Neural progenitor cell (in vitro differentiated cells): ENCODE measurements around the gene CYTH1.

Experiments
- EZH2 ChIP-seq: fragments of 200-600 bp; sonication (generic); IDR thresholded peaks from 2 replicates; pipeline ENCODE4 v1.6.1; 2017; ENCODE audit warnings: antibody characterized with exemption, mild to moderate bottlenecking, moderate library complexity
- EZH2phosphoT487 ChIP-seq: fragments of 200-600 bp; sonication (generic); IDR thresholded peaks from 2 replicates; pipeline ENCODE4 v1.6.1; 2017; ENCODE audit warnings: antibody characterized with exemption
- TF ChIP-seq, protein P1 (sequence below): fragments of 200-600 bp; sonication (generic); IDR thresholded peaks from 2 replicates; pipeline ENCODE4 v1.5.1; 2017; ENCODE audit warnings: antibody characterized with exemption, mild to moderate bottlenecking

DNA sequence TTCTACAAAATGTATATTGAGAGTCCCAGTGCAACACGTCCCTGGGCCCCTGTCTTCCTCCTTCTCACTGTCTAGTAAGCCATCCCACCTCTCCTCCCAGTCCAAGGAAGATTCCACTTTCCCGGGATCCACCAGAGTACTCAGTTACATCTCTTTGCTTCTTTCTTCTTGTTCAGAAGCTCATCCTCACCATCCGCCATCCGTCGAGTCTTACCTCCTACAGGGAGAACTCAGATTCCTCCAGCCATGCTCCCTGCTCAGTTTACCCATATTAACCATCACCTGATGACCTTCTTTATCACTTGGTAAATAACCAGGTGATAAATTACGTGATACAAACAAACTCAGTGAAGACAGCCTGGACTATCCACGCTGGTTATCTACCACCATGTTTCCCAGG lies 57.1 kb downstream of the CYTH1 start:
- no peak for TF ChIP-seq EZH2
- TF ChIP-seq, protein P1, sequence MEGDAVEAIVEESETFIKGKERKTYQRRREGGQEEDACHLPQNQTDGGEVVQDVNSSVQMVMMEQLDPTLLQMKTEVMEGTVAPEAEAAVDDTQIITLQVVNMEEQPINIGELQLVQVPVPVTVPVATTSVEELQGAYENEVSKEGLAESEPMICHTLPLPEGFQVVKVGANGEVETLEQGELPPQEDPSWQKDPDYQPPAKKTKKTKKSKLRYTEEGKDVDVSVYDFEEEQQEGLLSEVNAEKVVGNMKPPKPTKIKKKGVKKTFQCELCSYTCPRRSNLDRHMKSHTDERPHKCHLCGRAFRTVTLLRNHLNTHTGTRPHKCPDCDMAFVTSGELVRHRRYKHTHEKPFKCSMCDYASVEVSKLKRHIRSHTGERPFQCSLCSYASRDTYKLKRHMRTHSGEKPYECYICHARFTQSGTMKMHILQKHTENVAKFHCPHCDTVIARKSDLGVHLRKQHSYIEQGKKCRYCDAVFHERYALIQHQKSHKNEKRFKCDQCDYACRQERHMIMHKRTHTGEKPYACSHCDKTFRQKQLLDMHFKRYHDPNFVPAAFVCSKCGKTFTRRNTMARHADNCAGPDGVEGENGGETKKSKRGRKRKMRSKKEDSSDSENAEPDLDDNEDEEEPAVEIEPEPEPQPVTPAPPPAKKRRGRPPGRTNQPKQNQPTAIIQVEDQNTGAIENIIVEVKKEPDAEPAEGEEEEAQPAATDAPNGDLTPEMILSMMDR: no peak
- TF ChIP-seq EZH2phosphoT487: no peak
